ENCODE measurements around the gene MED22.

MED22 gene

DNA sequence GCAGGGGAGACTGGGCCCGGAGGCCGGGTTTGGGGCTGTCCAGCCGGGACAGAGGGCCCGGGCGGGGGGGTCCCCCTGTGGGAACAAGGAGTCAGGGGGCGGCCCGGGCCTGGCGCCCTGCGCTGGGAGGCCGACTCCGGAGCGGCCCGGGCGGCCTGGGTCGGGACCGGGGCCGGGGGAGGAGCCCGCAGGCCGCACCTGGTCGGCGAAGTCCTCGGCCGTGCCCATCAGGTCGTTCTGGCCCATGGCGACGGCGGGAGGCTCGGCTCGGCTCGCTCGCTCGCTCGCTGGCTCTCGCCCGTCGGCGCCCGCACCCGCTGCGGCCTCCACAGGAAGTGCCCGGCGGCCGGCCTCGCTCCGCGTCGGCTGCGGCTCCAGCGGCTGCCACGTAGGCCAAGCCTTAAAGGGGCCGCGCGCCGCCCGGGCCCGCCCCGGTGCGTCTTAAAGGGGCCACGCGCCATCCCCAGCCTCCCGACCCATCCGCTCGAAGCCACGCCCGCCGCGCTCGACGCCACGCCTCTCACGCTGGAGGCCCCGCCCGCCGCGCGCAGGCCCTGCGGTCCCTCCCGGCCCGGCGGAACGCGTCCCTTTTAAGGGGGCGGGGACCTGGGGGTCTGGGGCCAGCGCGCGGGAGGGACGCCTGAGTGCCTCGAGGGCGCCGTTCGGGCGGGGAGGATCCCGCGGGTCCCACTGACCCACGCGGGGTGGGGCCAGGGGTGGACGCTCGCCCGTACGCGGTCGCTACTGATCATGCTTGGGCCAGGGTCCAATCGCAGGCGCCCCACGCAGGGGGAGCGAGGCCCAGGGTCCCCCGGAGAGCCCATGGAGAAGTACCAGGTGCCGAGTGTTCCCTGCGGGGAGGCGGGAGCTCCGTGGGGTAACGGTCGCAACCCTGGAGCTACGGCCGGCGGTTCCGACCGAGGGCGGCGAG lies 28.1 kb upstream of the MED22 start, which contains the start of the genes STKLD1 and SURF4:
Gene STKLD1 (plus strand): TSS at position 643 of the 931 bp plus-strand sequence. CDS start 108 bp downstream, at position 751.
Gene SURF4 (minus strand): TSS at position 337 of the 931 bp plus-strand sequence. CDS start 91 bp downstream, at position 246.
- DNase-seq, result peak; percentile 95

DNA sequence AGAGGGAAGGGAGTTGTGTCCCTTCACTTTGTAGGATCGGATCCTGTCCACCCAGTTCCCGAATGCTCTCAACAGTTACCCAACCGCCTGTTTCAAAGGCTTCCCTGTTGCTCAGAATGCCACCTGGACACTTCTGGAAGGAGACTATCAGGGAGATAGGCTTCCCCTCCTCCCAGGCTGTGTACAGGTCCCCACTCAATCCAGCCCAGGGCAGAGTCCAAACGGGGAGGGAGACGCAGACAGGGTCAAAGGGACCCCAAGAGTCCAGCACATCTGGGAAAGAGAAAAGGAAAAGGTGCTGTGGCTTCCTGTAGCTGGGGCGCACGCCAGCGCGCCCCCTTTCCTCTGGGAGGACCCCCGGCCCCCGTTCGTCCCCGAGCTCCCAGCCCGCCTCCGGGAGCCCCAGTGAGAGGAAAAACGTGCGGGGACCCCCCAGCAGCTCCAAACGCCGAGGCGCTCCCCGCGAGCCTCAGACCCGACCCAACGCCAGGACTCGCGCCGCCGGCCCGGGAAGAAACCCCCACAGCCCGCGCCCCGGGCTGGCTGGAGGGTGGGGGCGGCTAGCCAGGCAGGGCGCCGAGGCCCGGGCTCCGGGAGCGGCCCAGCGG lies 27.3 kb upstream of the MED22 start:
- DNase-seq, result no peak

DNA sequence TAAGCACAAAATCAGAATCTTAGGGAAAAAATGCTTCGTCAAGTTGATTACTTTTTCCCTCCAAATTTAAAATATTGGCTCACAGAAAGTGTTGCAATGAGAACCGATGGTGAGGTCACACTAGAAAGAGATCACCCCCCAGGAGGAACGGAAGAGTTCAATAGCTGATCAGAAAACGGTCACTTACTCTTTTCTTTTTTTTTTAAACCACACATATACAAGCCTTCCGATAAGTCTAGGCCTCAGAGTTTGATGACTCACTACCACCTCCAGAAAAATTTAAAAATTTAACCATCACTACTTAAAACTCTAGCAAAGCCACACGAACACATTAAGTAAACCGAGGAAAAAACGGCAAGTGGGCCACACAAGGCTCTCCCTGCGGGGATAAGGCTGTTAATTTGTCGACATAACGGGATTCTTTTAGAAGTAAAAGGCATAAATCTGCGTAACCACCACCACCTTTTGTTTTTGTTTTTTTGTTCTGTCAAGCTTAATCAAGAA lies 26.7 kb upstream of the MED22 start:
- no peak for DNase-seq

DNA sequence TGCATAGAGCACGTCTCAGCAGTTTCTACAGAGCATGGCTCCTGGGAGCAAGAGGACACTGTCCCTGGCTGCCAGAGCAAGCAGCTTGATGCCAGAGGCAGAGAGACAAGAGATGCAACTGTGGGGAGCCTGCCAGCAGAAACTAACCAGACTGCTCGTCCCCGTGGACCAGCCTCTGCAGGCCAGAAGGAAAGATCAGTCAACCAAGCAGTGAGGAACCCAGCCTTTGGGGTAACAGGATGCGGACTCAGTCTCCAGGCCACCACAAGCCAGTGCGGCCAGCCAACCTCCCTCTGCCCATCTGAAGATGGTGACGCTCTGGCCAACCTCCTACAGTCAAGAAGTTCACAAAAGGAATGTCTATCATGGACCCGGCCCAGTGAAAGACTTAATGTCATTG lies 24.2 kb upstream of the MED22 start:
- no peak for DNase-seq

DNA sequence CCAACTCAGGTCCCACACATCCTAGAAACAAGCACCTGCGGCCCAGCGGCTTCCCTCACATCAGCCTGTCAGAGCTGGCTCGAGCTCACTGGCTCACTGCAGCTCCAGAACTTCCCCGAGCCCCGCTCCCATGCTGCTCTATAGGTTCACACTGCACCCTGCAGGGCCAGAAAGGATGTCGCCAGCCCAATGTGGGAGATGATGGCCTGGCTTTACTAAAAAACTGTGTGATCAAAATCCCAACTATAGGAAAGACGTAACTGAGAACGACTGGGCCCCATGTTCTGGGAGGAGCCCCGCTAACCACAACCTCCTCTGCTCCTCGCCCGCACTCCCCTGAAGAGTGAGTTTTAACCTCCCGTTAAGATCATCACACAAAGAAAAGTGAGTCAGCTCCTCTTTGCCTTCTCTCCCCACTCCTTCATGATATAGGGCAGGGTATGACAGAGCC lies 23.4 kb upstream of the MED22 start:
- peak; percentile 77 for DNase-seq

DNA sequence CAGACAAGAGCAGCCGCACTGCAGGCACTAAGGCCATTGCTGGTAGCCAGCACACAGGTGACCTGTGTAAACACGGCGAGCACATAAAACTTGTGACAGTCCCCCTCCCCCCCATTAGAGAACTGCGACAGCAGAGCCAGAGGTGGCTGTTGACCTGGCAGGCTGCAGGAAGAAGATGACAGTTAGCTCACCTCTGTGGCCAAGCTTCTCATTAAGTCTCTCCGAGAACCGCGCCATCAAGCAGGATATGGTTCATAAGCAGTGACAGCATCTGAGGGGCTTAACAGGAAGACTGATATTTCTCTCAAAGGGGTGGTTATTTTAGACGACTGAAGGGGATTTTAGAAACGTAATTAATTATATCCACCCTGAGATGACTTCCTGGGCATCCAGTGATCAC lies 22.8 kb upstream of the MED22 start:
- no peak for DNase-seq

DNA sequence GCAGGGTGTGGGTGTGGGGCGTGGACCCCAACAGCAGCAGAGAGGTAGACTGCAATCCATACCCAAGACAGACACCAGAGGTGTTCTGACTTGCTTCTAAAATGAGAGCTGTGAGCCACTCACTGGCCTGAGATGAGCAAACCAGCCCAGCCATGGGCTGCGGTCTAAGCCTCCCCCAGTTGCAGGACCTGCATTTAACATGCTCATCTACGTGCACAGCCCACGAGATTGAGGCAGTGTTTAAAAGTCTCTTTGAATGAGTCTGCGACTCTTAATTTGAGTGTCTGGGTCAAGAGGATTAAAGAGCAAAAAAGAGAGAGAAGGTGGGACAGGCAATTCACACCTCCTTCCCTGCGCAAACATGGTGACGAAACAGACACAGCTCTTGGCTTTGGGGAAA lies 22.0 kb upstream of the MED22 start:
- no peak for DNase-seq

DNA sequence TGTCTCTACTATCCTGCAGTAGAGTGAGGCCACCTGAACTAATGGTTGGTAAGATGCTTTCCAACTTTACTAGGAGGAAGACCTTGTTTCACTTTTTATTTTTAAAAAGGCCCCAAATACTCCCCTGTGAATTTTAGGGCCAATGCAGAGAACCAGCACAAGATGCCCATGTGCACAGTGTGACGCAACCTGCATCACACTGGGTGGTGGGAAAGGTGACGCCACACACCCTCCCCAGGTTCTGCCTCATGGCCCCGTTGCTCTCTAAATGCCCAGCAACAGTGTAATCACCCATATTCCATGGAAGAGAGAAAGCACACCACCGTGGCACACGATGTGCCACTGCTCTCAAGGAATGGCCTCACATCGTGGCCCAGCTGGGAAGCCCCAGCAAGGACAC lies 21.5 kb upstream of the MED22 start:
- DNase-seq, result no peak

DNA sequence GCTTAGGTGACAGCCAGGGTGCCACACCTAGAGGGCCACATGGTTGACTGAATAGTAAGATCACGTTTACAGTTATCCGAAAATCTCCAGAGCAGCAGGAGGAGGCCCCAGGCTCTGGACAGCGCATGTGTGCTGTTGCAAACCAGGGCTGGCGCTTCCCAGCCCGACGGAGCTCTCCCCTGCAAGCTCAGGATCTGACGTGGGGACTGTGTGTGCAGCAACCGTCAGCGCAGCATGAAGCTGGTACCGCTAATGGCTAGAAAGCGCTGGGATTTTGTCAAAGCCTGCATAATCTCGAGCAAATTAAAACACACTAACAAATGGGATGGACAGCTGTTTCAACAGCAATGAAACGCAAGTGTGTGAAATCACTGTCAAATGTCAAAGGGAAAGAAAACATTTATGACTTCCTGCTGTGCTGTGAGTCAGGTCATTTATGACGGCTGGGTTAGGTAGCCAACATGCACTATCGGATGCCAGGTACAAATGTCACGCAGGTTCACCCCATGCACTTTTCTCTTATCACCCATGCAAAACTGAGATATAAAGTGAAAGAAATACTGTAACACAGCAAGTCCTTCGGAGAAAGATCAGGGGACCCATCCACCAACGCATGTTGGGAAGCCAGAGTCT lies 20.4 kb upstream of the MED22 start:
- DNase-seq, result no peak

DNA sequence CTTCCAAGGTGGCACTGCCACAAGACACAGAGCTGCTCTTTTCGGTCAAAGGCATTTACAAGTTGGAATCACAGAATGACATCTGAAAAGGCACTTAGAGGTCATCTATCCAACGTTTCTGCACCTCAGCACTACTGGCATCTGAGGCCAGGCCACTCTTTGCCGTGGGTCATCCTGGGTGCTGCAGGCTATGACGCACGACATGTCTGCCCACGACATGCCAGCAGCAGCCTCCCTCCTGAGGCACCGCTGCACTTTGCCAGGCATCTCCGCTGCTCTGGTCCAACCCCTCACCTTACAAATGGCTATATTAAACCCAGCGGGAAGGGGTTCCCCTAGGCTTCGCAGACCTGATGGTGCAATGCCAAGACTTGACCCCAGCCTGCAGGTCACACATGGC lies 19.8 kb upstream of the MED22 start:
- DNase-seq, result no peak

DNA sequence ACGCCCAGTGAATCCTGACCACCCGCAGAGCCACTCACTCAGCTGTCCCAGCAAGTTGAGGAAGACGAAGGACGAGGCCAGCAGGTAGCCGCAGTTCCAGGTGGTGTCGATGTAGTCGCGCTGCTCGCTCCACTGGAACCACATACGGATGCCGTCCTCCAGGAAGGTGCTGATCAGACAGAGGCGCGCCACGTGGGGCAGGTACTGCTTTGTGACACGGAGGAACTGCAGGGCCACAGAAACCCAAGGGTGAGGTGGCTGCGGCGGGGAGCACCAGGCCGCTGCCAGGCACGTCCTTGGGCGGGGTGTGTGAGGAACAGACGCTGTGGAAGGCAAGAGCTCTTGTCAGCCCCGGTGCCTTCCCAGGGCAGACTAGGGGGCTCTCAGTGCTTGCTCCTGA lies 19.3 kb upstream of the MED22 start:
- no peak for DNase-seq

DNA sequence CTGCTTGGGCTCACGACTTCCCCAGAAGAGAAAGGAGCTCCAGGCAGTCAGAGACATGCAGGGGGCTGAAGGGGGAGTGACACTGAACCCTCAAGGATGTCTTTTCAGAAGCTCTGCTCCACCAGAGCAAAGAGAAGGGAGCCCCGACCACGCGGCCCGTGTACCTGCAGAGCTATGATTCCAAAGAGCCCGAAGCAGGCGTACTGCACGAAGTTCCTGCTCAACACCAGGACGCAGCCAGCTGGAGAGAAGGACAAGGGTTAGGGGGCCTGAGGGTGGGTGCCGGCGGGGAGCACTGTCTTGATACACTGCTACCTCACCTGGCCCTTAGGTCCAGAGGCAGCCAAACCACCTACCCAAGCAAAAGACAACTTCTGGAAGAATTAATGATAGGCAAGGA lies 18.5 kb upstream of the MED22 start:
- DNase-seq, result no peak

DNA sequence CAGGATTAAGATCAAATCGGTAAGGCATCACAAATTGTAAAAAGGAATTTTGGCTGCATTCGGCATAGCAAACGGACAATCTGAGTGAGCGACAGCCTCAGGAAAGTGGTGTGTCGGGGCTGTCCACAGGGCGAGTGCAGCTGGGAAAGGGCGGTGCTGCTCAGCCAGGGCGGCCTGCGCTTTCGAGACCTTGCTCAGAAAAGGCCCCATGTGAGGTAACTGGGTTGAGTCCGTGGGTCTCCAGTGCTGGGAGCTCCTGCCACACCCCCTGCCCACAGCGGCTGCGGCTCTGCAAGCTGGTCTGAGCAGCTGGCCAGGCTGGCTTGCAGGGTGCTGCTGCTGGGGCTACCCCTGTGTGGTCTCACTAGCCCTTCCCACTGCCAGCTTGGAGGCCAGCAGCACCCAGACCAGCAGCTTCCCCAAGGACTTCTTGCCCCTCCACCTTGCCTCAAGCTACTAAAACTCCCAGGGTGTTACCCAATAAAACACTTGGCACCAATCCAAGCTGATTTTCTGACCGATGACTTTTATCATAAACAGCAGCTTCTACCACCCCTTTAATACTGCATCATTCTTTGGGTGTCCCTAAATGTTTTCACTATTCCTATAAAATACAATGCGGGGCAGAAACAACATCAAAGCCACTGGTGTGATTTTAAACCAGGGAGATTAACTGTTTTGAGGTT lies 14.6 kb upstream of the MED22 start:
- DNase-seq, result no peak

DNA sequence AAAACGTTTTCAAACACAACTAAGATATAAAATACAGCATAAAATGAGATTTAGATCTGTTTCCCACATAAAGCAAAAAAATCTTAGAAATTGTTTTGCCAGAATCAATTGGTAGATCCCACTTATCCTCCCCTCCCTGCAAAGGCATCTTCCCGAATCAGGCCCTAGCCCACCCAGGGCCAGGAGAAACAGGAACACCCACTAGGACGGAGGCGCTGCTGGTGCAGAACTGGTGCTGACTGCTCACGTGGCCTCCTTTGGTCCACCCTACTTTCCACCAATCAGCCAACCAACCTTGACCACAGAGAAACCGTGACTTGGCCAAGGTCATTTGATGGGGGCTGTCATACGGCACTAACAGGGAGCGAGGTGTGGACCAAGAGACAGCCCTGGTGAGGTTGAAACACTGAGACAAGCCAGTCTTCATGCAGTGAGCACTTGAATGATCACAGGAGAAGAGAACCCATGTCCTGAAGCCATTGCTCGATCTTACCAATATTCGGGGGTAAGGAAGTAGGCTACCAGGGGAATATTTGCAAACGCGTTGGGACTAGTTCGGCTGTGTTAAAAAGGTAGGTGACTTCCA lies 13.7 kb upstream of the MED22 start:
- no peak for DNase-seq

DNA sequence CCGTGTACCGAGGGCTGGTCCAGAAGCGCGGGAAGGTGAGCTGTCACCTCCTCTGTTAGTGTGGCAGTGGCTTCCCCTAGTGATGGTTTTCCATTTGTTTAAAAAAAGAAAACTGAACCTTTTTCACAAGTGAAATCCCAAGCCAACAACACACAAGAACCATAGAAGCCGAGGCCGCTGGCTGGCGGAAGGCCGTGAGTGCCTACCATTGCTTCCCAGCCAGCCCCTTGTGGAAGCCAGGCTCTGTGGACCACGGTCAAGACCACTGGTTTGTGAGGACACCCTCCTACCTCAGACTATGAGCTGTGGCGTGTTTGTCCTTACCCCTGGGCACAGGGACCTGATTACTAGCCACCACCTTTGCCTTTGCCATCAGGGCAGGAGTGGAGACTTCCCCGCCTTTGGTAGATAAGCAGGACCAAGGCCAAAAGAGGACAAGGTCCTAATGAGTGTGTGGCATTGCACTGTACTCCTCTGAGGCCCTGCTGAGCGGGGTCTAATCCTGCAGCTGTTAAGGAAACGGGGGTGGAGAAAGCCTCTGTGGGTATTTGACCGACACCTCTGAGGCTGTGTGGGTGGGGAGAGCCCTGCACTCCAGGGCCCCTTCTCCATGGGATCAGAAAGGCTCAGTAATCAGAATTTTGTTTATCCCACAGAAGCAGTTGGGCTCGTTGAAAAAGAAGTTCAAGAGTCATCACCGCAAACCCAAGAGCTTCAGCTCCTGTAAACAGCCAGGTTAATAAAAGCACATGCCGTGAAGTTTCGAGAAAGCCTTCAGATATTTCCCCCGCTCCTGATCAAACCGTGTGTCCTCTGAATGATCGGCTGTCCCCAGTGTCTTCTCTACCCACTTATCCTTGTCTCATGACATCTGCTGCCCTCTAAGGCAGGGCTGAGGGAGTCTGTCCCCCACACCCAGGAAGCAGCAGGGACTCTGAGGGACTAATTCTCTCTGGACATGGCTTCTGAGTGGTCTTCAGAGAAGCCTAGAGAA lies 12.8 kb upstream of the MED22 start:
- no peak for DNase-seq

DNA sequence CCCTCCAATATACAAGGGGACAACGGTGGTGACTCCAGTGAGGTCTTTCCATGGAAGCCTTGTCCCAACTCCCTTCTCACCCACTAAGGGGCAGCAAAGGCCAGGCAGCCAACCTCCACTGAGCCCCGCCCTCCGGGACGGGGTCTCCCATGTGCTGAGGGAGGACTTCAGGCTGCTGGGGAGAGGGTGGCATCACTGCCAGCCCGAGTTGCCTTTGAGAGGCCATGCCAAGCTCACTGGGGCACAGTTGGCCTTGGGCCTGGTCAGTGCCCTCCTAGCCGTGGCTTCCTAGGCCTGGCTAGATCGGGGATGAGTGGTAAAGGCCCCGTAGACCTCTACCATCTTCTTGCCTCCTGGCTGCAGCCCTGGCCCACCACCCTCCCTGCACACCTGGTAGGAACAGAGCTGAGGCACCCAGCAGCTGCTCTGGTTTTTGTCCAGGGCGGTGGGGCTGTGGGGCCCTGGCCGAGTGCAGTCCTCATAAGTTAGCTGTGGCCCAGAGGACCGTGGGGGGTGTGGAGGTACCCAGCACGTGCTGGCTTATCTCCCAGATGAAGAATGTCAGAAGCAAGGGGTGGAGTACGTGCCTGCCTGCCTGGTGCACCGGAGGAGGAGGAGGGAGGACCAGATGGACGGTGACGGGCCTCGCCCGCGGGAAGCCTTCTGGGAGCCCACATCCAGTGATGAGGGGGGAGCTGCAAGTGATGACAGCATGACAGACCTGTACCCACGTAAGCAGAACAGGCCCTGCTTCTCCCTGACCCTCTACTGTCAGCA lies 11.7 kb upstream of the MED22 start:
- no peak for DNase-seq

DNA sequence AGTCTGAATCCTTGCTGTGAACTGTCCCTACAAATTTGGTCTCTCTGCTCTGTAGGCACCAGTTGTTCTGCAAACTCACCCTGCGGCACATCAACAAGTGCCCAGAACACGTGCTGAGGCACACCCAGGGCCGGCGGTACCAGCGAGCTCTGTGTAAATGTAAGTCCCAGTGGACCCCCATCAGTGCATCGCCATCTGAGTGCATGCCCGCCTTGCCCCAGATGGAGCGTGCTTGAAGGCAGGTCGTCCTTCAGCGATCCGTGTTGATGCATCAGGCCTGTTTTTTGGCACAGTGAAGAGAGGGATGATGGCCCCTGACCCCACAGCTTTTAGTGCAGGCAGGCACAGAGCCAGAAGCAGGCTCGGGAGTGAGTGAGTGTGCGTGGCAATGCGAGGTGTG lies 9.7 kb upstream of the MED22 start:
- DNase-seq, result no peak

DNA sequence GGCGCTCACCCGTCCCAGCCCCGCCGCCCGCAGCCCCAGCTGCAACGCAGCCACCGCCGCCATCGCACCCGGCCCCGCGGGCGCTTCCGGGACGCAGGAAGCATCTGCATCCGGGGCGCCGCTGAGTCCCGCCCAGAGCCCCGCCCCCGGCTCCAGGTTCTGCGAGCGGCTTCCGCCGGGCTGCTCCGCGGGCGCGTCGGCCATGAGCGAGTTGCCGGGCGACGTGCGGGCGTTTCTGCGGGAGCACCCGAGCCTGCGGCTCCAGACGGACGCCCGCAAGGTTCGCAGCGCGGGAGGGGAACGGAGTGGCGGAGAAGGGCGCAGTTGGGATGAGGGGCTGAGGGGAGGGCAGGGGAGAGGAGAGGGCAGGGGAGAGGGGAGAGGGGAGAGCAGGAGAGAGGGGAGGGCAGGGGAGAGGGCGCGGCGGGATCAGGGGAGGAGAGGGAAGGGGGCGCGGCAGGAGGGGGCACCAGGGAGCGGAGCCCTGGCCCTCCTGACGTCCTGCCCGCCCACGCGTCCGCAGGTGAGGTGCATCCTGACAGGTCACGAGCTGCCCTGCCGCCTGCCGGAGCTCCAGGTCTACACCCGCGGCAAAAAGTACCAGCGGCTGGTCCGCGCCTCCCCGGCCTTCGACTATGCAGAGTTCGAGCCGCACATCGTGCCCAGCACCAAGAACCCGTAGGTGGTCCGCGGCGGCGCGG lies 8.6 kb upstream of the MED22 start, which contains the start of the genes SURF1 and SURF2:
Gene SURF1 (minus strand): TSS at position 97 of the 701 bp plus-strand sequence. CDS start 34 bp downstream, at position 63.
Gene SURF2 (plus strand): TSS at position 160 of the 701 bp plus-strand sequence. CDS start 43 bp downstream, at position 203.
- peak; percentile 95 for DNase-seq

DNA sequence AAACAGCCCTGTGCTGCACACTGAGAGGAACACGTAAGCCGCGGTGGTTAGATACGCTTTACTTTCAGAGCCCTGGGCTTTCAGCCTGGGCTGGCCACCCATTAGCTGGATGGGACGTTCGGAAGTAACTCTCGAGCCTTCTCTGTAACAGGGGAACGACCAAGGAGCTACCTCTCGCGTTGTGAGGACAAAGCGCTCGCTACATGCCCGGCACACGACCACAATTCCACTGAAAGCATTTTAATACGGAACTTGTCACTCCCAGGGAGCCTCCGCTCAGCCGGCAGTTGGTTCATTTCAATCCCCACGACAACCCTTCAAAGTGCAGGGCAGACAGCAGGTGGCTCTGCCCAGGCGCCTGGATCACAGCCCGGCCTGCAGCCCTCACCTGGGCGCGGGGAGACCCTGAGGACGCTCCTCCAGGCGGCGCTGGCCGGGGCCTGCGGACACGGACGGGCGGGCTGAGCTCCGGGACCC lies 8.0 kb upstream of the MED22 start:
- no peak for DNase-seq
